Daoy (cell line): ENCODE measurements around the gene PTPRO. TPM values are rescaled to one million over a fixed set of nuclear protein-coding genes. Genes with fewer than 3 reads are reported as not detected.
A peak's percentile ranks its signal among the peaks of the same experiment; 100 is the strongest.

Source experiments
- DNase-seq: peaks from one replicate; pipeline ENCODE4 v3.0.0-alpha.2; 2015; ENCODE audit warnings: low read depth
- total RNA-seq: library from RNA; depleted of rRNA; stranded (reverse); fragments of >200 nt; shearing (Covaris generic); gene quantifications from 2 replicates; pipeline ENCODE4 v1.2.3, GENCODE V29; 2014

PTPRO gene
- total RNA-seq, 1 experiment from 2014 or later = 3.0 TPM

DNA sequence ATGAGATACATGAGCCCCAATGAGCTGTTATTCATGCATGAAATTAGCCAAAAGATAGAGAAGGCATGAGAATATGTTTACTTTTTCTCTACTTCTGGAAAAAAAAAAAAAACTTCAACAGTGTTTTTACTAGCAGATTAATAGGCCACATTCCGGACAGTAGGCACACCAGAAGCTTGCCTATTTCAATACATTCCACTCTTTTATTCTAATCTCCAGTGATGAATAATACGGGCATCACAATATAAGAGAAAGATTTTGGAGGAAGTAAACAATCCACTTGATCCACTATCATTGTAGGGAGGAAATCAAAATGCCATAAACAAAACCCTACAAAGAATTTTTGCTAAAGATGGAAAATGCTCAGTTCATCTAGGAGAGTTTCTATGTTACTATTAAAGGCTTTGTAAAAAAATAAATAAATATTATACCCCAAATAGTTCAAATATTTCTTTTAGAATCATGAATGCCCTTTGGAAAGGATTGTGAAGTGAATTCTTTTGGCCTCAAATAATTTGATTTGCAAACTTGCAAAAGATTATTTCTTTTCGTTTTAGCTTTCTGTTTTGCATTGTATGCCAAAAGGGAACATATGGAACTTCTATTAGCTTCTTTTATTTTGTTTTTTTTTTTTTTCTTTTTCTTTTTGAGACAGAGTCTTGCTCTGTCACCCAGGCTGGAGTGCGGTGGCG lies 234.2 kb downstream of the PTPRO start:
- no peak for DNase-seq

GRCh38 chr12:15558915-15559528 lies 236.7 kb downstream of the PTPRO start:
- DNase-seq = peak; percentile 24

DNA sequence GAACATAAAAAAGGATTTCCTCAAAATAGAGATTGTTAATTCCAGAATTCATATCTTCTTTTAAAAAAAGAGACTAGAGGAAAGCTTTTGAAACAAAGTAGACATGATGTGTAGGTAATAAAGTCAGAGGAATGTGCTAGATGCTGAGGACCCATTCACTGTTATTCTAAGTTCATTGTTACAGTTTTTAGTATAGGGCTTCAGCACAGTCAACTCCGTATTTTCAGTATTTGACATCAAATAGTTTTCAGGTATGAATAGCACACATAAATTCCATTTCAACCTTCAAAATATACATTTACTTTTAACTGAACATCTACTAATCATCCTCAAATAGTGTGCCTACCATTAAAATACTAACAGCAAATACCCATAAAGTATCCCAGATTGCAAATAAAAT lies 239.1 kb downstream of the PTPRO start:
- no peak for DNase-seq

GRCh38 chr12:15562263-15562662 lies 240.0 kb downstream of the PTPRO start:
- DNase-seq = no peak

DNA sequence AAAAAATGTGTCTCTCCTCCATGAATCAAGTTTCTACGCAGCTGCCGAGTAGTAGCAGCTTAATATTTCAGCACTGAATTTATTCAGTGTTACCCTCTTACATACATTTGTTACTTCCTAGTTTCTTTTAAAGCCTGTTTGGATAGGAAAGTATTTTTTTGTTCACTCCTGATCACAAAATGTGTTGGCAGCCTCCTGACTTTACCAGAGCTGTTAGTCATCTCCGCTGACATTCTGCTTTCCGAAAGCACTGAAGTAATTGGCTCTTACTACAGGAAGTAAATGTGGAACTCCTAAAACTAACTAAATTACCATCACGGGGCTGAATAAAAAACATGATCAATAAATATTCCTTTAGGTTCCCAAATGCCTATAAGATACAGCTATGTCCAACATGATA lies 241.4 kb downstream of the PTPRO start:
- DNase-seq = peak; percentile 50

GRCh38 chr12:15574353-15574752 lies 252.0 kb downstream of the PTPRO start:
- DNase-seq = no peak

DNA sequence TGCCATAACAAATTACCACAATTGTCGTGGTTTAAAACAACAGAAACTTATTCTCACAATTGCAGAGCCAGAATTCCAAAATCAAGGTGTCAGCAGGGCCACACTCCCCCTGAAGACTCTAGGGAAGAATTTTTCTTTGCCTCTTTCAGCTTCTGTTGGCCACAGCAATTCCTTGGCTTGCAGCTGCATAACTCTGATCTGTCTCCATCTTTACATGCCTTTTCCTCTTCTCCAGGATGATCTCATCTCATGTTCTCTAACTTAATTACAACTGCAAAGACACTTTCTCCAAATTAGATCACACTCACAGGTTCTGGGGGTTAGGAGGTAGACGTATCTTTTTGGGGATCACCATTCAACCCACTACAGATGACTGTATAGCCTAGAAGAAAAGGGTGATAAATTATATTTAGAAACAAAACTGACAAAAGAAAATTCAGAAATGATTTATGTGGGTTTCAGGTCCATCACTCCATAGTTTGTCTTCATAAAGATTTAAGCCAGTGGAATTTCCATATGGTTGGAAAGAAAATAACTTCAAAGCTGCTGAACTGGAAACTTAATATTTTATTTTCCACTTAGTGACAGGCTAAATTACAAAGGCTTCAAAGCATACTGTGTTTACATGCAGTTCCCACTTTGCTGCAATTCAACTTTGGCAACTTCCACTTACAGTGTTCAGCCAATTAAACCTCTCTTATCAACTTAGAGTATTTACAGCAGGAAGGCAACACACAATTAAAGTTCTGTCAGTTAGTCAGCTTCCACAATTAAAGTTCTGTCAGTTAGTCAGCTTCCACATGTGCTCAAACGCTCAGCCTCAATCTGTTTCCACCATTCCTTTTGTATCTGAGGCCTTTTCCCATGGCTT lies 253.6 kb downstream of the PTPRO start:
- no peak for DNase-seq

GRCh38 chr12:15580431-15580830 lies 258.1 kb downstream of the PTPRO start:
- no peak for DNase-seq

DNA sequence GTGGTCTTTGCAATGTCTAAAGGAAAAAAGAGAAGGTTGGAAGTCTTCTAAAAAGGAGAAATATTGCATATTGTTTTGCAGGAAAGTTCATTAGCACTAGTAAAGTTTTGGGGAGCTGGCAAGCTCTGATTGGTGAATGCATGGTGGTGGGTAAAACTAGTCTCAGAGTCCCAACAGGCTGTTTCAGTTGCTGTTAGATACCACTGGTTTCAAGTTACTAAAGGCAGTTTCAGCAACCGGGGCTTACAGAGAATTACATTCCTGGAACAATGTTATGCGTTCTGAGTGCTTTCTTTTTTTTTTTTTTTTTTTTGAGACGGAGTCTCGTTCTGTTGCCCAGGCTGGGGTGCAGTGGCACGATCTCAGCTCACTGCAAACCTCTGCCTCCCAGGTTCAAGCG lies 258.7 kb downstream of the PTPRO start:
- no peak for DNase-seq

DNA sequence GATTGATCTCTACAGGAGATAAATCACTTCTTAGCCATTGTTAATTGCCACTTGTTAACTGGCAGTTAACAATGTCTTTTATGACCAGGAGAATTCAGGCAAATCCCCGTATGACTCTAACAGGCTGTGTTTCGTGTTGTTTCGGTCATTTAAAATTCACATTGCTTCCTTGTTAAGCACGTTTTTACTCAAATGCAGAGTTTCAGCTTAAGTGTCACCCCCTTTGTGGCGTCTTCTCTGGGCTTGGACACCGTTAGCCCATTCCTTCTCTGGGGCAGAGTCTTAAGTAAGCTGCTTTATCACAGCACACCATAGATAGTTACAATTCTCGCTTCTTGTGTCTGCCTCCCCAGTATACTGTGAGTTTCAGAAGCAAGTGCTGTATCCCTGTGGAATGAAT lies 261.5 kb downstream of the PTPRO start:
- DNase-seq = no peak

GRCh38 chr12:15584366-15585041 lies 262.2 kb downstream of the PTPRO start:
- DNase-seq = peak; percentile 49

DNA sequence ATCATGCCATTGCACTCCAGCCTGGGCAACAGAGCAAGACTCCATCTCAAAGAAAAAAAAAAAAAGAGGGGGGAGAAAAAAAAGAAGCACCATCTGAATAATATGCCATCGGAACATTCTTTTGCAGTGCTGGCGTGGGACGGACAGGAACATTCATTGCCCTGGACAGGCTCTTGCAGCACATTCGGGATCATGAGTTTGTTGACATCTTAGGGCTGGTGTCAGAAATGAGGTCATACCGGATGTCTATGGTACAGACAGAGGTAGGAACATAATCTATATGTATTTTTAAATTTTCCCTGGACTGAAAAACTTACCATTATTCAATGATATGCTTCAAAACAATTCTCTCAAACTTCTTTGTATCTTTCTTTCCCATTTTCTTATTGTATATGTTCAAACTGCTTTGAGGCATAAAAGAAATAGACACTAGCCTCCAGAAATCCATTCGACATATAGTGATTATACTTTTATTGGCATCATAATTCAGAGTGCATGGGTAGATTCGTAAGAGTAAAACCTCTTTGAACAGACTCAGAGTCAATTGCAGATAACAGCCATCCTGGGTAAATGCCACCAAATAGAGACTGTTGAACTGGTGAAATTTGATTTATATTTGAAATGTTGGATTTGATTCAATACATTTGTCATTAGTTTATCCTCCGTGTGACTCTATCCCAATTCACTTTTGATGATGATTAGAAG lies 267.2 kb downstream of the PTPRO start:
- no peak for DNase-seq

DNA sequence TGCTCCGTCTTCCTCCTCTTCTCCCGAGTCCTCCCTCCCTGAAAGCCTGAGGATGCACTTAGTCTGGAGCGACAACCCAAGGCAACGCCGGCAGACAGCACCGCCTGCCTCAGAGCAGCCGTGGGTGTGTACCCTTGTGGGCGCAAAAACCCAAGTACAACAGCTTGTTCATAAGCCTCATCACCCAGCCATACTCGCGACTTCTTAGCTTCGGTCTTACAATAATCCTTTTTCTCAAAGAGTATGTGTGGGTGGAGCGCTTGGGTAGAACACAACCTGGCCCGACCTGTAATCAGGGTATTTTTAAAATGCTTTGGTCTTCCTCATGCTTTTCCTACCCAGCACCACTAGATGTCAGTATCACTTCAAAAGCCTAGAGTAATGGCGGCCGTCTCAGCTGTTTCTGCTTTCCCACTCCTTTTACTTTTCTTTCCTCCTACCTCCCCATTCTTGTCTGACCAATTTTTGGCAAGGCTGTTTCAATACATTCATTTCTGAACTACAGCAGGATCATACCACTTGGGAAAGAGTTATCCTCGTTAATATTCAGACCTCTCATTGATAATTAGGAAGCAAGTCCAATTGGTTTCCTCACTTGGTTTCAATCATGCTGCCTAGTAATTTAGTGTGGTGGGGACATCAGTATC lies 268.0 kb downstream of the PTPRO start:
- peak; percentile 65 for DNase-seq

DNA sequence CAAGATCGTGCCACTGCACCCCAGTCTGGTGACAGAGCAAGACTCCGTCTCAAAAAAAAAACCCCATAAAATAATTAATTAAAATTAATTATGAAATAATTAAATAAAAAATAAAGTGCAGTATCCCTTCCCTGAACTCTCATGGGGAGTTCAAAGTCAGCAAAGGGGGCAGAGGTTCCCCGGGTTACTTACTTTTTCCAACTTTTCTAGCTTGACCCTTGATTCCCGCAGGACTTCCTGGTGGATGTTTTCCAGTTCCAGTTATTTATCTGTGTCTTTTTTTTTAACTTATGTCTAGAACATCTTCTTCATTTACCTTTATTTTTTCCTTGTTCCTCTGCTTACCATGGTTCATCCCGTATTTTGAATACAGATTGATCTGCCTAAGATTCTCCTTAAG lies 269.5 kb downstream of the PTPRO start:
- no peak for DNase-seq

DNA sequence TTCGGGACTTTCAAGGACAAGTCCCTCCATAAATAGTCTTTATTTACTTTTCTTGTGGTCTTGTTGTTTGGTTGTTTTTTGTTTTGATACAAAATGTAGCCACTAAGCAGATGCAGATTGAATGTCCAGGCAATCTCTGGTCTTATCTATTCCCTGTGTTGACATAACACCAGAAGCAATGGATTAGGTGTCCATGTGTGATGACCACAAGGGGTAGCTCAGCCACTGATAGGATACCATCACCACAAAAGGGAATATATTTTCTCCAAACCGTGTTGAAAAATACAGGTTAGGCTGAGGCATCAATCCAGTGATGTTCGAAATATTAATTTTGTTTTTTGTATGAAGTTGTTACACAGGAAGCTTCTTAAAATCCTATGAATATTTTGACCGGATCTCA lies 270.6 kb downstream of the PTPRO start:
- no peak for DNase-seq

- DNase-seq = no peak
Observed at GRCh38 chr12:15596174-15596573, 273.9 kb downstream of the PTPRO start.

DNA sequence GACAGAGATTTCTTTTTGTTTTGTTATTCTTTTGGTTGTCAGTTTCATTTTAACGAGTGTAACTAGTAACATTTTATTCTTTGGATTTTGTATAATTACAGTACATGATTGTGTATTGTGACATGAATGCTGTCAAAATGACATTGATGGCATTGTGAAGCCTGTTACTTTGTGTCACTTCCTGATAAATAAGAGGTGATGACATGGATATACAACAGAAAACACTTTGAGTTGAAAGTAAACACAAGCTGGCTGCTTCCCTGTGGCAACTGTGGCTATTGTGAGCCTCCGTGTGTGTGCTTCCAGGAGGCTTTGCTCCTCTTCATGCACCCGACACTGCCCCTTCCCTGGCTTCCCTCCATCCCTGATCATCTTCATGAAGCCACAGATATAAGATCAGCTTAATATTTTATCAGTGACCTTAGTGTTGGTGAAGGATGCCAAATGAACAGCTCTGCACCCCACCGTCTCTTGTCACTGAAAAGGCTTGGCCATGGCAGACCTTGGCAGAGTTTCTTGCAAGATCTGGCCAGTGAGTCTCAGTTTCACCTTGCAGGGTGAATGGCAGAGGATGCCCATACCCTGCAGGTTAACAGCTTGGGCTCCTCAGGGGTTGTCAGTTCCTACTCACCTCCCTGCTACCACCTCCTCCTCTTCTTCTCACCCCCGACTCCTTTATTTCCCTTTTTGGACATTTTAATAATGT lies 275.0 kb downstream of the PTPRO start:
- DNase-seq = no peak

DNA sequence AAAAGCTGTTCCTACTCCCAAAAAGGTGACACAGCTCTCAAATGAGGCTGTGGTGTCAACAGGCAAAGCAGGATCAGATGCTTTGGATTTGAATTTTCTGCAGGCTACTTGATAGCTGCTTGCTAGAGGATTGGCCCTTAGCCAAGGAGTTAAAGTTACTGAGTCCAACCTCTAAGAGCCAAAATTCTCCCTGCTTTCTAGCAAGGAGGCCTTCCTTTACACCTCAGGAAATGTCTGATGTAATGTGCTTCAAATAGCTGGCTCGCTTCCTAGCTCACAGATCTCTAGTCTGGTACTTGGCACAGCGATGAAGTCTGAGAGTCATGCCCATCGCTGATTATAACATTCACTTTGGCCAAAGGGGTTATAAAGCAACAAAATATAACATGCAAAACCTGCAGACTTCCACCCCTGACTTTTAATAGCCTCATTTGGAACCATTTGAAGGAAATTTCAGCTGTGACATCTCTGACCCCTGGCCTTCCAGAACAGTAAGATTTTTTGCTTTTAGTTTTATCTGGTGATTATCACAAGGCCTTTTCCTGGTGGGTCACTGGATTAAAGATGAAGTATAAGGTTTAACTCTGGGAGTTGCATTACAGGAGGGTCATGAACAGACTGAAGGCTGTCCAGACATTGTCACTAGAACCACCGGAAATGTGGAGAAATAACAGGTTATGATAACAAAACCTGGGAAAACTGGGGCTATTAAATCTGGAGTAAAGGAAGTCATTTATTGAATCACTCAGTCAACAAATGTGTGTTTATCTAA lies 277.1 kb downstream of the PTPRO start:
- DNase-seq = peak; percentile 62

- no peak for DNase-seq
Observed at GRCh38 chr12:15600223-15600935, 278.1 kb downstream of the PTPRO start.
